ENCODE results near the gene TBC1D9.

DNA sequence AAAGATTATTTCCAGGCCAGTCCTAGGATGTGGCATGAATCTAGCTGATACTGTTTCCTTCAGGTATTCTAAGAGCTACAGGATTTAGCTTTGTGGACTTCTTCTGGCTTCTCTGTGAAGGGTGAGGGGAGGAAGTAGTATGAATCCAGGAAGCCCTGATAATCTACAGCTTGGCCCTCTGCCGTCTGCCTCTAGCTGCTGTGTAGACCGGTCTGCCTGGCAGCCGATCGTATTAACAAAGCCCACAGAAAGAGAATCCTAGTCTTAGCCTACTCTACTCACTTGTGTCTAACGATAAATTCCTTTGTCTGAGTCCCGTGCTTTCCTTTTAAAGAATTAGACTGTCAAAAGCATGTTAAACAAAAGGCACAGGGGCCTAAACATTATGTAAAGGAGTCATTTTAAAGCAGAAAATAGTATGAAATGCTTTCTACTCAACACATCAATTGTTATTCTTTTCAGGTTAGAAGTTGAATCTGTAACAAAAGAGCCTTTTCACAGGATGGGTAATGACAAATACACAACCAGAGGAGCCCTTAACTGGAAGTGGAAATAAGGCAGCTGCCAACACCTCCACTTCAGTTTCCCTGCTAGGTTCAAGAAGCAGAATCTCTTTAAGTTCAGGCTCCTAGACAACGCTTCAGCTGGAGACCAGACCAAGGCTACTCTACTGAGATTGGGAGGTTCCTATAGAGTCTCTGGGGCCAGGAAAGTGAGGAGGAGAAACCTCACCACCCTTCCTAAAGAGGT lies 138.5 kb downstream of the TBC1D9 start:
- TF ChIP-seq EZH2 (IDR thresholded peaks at IDR 0.05; ENCODE audit: insufficient read depth, poor library complexity, severe bottlenecking) (no peak), EZH2phosphoT487 (IDR thresholded peaks at IDR 0.05; ENCODE audit: insufficient read depth, low read depth) (no peak)

Data from GM23248 (cell line).